C4-2B (cell line): ENCODE results near the gene PACC1.

ENCODE experiments used
- ZFX ChIP-seq: fragments of 450-650 bp; IDR thresholded peaks from 2 replicates; pipeline ENCODE4 v1.6.1; 2017
- TF ChIP-seq, protein P1 (sequence below): fragments of 450-650 bp; conservative IDR thresholded peaks from 2 replicates; pipeline ENCODE4 v1.5.1; 2017; ENCODE audit warnings: mild to moderate bottlenecking

DNA sequence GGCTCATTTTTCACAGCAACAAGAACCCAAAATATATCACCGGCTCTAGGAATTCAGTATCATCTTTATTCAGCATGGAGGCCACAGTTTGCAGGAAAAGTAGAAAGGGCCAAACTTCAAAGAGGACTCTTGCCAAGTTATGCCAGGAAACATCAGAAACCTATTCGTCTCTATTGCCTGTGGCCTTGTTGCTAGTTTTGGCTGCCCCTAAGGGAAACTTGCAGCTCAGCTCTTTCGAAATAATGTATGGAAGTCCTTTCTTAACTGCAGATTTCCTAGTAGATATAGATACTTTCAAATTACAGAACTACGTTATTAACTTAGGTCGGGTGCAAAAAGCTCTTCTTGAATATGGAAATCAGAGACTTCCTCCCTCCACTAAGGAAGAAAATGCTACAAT lies 13.8 kb upstream of the PACC1 start:
- TF ChIP-seq, protein P1, sequence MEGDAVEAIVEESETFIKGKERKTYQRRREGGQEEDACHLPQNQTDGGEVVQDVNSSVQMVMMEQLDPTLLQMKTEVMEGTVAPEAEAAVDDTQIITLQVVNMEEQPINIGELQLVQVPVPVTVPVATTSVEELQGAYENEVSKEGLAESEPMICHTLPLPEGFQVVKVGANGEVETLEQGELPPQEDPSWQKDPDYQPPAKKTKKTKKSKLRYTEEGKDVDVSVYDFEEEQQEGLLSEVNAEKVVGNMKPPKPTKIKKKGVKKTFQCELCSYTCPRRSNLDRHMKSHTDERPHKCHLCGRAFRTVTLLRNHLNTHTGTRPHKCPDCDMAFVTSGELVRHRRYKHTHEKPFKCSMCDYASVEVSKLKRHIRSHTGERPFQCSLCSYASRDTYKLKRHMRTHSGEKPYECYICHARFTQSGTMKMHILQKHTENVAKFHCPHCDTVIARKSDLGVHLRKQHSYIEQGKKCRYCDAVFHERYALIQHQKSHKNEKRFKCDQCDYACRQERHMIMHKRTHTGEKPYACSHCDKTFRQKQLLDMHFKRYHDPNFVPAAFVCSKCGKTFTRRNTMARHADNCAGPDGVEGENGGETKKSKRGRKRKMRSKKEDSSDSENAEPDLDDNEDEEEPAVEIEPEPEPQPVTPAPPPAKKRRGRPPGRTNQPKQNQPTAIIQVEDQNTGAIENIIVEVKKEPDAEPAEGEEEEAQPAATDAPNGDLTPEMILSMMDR, result no peak
- no peak for TF ChIP-seq ZFX
